ENCODE data around the gene MCOLN1.

Gene MCOLN1

GRCh38 chr19:7488736-7489353 is 33.6 kb upstream of the MCOLN1 start, which contains the start of gene PEX11G:
TSS of gene PEX11G (minus strand) at chr19:7489035. CDS start at chr19:7489010, 25 bp downstream.
- peak; percentile 46 for DNase-seq (ENCODE audit: low read depth)
- TF ChIP-seq CTCF (IDR thresholded peaks at IDR 0.05; ENCODE audit: low read depth, low read length, missing control alignments): no peak
- peak within 1 kb of the TSS; percentile 68 for H3K4me3 ChIP-seq (ENCODE audit: low read depth, low read length)

GRCh38 chr19:7489609-7490044 is 32.8 kb upstream of the MCOLN1 start:
- H3K4me3 ChIP-seq (ENCODE audit: low read depth, low read length): no peak overlapping the region

GRCh38 chr19:7492142-7492541 is 30.3 kb upstream of the MCOLN1 start:
- no peak for TF ChIP-seq CTCF (IDR thresholded peaks at IDR 0.05; ENCODE audit: low read depth, low read length, missing control alignments)
- DNase-seq (ENCODE audit: low read depth): no peak
- H3K4me3 ChIP-seq (ENCODE audit: low read depth, low read length): no peak overlapping the region

More at GRCh38 chr19:7489609-7490044, 32.8 kb upstream of the MCOLN1 start:
- no peak for TF ChIP-seq CTCF (IDR thresholded peaks at IDR 0.05; ENCODE audit: low read depth, low read length, missing control alignments)
- no peak for DNase-seq (ENCODE audit: low read depth)

GRCh38 chr19:7492558-7492957 is 29.9 kb upstream of the MCOLN1 start:
- no peak for DNase-seq (ENCODE audit: low read depth)
- TF ChIP-seq CTCF (IDR thresholded peaks at IDR 0.05; ENCODE audit: low read depth, low read length, missing control alignments): no peak
- no peak overlapping the region for H3K4me3 ChIP-seq (ENCODE audit: low read depth, low read length)

GRCh38 chr19:7494416-7495098 is 27.9 kb upstream of the MCOLN1 start:
- DNase-seq (ENCODE audit: low read depth): no peak
- no peak overlapping the region for H3K4me3 ChIP-seq (ENCODE audit: low read depth, low read length)
- TF ChIP-seq CTCF (IDR thresholded peaks at IDR 0.05; ENCODE audit: low read depth, low read length, missing control alignments): no peak

GRCh38 chr19:7497292-7497691 is 25.1 kb upstream of the MCOLN1 start:
- DNase-seq (ENCODE audit: low read depth): no peak
- peak; percentile 64 for TF ChIP-seq CTCF (IDR thresholded peaks at IDR 0.05; ENCODE audit: low read depth, low read length, missing control alignments)
- no peak overlapping the region for H3K4me3 ChIP-seq (ENCODE audit: low read depth, low read length)
